Inflammatory macrophage treated with lipopolysaccharide for 1 hour (primary cell): ENCODE results near the gene COL6A2.
"Not testable (repeated sequence)": the region's sequence is repeated elsewhere in the genome, so short reads cannot be mapped to it uniquely, and the experiment has no call there.

Source experiments
- DNase-seq, 2 donors: peaks; one replicate each; pipeline ENCODE4 v3.0.0-alpha.2; 2020 to 2022

The COL6A2 gene

DNA sequence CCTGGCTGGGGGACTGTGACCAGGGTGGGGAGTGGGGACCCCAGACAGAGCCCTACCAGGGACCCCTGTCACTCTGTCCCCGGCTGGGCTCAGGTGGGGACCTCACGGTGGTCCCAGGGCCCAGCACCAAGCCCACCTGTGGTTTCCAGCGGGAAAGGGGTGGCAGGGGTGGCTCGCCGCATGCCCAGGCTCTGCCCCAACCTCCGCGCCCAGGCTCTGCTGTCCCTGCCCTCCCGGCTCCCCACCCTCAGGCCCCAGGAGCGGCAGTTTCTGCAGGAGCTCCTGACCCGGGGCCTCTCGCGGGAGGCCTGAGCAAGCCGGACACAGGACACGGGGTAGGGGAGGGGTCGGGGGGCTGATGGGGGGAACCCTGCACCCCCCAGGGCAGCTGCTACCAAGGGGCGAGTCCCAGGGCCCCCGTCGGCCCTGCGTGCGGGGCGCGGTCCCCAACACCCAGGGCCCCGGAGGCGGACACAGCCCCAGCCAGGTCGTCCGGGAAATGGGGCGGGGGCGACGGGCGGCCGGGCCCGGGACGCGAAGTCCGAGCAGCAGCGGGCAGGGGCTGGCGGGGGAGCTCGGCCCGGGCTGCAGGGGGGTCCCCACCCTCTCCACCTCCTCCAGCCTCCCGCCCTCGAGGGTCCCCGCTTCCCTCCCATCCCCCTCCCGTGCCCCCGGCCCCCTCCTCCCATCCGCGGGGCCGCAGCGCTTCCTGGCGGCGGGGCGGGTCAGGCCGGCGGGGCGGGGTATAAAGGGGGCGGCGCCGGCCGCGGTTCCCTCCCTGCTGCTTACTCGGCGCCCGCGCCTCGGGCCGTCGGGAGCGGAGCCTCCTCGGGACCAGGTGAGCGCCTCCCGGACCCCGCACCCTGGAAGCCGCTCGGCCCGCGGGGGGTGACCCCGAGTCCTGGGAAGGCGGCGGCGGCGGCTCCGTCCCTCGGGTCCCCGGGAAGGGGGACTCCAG is at the start of gene COL6A2:
TSS of gene COL6A2 (plus strand) at position 777 of the 958 bp plus-strand sequence.
- no peak for DNase-seq

GRCh38 chr21:46048926-46049889 is 48.7 kb upstream of the COL6A2 start:
- no peak for DNase-seq

- DNase-seq = no peak
These were observed 47.8 kb upstream of the COL6A2 start for GRCh38 chr21:46049890-46050667.

- DNase-seq = no peak
These were observed 47.1 kb upstream of the COL6A2 start for GRCh38 chr21:46050668-46051378.

DNA sequence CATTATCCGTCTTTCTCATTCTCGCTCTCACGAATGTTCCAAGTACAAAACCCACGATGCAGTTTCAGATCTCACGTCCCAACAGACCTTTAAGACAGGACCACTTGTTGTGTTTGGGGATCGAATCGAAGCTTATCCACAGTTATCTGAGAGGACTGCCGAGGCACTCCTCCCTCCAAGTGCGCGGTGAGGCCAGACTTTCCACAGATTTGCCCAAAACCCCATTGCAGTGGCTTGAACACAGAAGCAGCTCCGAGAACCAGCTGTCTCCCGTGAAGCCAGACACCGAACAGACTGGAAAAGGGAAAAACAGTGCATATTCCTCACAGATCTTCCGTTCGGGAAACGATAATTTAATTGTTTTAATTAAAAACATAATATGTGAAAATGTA is 46.5 kb upstream of the COL6A2 start:
- DNase-seq = no peak

- DNase-seq = no peak
These were observed 45.9 kb upstream of the COL6A2 start for GRCh38 chr21:46051821-46052675.

GRCh38 chr21:46052703-46053651 is 44.9 kb upstream of the COL6A2 start:
- no peak for DNase-seq

- DNase-seq = no peak
These were observed 43.9 kb upstream of the COL6A2 start for GRCh38 chr21:46054031-46054430.

- no peak for DNase-seq
These were observed 43.4 kb upstream of the COL6A2 start for GRCh38 chr21:46054451-46054881.

GRCh38 chr21:46055863-46056281 is 42.0 kb upstream of the COL6A2 start:
- no peak for DNase-seq

GRCh38 chr21:46056450-46056903 is 41.4 kb upstream of the COL6A2 start:
- no peak for DNase-seq

GRCh38 chr21:46057111-46057709 is 40.7 kb upstream of the COL6A2 start:
- peak in 1 of 2 donors; percentile 8 for DNase-seq

- DNase-seq = no peak
These were observed 40.1 kb upstream of the COL6A2 start for GRCh38 chr21:46057710-46058241.

DNA sequence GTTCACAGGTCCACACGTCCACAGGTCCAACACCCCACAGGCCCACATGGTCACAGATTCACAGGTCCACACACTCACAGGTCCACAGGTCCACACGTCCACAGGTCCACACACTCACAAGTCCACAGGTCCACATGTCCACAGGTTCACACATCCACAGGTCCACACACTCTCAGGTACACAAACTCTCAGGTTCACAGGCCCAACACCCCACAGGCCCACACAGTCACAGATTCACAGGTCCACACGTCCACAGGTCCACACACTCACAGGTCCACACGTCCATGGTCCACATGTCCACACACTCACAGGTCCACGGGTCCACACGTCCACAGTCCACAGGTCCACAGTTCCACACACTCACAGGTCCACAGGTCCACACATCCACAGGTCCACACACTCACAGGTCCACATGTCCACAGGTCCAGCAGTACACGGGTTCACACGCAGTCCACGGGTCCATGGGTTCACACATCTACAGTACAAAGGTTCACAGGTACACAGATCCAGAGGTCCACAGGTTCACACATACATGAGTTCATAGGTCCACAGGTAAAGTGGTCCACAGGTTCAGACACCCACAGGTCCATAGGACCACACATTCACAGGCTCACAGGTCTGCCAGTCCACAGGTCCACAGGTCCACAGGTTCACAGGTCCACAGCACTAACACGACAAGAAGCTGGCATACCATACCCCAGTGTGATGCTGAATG is 39.3 kb upstream of the COL6A2 start:
- no peak for DNase-seq

- DNase-seq = no peak
These were observed 38.7 kb upstream of the COL6A2 start for GRCh38 chr21:46059195-46059594.

DNA sequence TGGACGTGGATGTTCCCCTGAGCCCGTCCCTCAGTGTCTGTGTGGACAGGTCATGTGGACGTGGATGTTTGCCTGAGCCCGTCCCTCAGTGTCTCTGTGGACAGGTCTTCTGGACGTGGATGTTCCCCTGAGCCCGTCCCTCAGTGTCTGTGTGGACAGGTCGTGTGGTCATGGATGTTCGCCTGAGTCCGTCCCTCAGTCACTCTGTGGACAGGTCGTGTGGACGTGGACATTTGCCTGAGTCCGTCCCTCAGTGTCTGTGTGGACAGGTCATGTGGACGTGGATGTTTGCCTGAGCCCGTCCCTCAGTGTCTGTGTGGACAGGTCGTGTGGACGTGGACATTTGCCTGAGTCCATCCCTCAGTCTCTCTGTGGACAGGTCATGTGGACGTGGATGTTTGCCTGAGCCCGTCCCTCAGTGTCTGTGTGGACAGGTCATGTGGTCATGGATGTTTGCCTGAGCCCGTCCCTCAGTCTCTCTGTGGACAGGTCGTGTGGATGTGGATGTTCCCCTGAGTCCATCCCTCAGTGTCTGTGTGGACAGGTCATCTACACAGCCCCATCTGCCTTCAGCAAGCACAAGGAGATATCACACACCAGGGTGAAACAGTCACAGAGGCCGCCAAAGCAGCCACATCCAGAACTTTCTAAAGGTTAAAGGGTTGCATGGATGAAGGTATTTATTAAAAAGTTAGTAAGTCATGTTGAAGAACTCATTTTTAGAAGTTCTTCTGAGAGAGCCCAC is 38.0 kb upstream of the COL6A2 start:
- DNase-seq = not testable (repeated sequence)

- DNase-seq = peak; percentile 40 to 85
These were observed 37.3 kb upstream of the COL6A2 start for GRCh38 chr21:46060596-46061061.
